GM21786 (cell line): Measurements from ENCODE around the gene CYP2S1.

Source experiments
- ATAC-seq: cut with Tn5 transposase; IDR thresholded peaks from one replicate; pipeline ENCODE4 v1.9.1; 2021; ENCODE audit not compliant: unreplicated experiment

CYP2S1 gene

DNA sequence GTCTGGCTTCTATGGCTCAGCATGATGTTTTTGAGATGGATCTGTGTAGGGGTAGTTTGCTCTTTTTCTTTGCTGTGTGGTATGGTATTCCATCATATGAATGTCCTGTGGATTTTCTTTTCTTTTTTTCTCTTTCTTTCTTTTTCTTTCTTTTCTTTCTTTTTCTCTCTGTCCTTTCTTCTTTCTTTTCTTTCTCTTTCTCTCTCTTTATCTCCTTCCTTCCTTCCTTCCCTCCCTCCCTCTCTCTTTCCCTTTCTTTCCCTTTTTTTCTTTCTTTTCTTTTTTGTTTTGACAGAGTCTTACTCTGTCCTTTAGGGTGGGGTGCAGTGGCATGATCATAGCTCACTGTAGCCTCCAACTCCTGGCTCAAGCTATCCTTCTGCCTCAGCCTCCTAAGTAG lies 62.2 kb downstream of the CYP2S1 start:
- ATAC-seq: no peak
